HEK293T (cell line): ENCODE measurements around the gene BGN.

Source experiments
- CTCF ChIA-PET: fragments of 350-600 bp; formaldehyde crosslinking; extraction: SDS; loops from one replicate; lab custom pipeline; 2021; ENCODE audit warnings: antibody characterized with exemption, inconsistent platforms; lab: Yijun Ruan, JAX
- POLR2A ChIA-PET: fragments of 350-600 bp; formaldehyde crosslinking; extraction: SDS; loops from one replicate; lab custom pipeline; 2020; ENCODE audit warnings: antibody characterized with exemption, inconsistent platforms; lab: Yijun Ruan, JAX
- DNase-seq: peaks from one replicate; pipeline ENCODE4 v3.0.0; 2012; ENCODE audit warnings: mixed read lengths; ENCODE audit errors: extremely low spot score
- ARNT ChIP-seq: fragments of 450-650 bp; IDR thresholded peaks from 2 replicates; pipeline ENCODE4 v1.6.1; 2017; ENCODE audit warnings: mild to moderate bottlenecking
- BHLHE40 ChIP-seq: fragments of 450-650 bp; IDR thresholded peaks from 2 replicates; pipeline ENCODE4 v1.6.1; 2016; ENCODE audit warnings: mild to moderate bottlenecking, moderate library complexity, borderline replicate concordance
- CTBP1 ChIP-seq: fragments of 450-650 bp; IDR thresholded peaks from 2 replicates; pipeline ENCODE4 v1.6.1; 2016; ENCODE audit warnings: borderline replicate concordance
- ELF4 ChIP-seq: fragments of 450-650 bp; IDR thresholded peaks from 2 replicates; pipeline ENCODE4 v1.6.1; 2017; ENCODE audit warnings: antibody characterized with exemption
- FOXA1 ChIP-seq: fragments of 450-650 bp; IDR thresholded peaks from 2 replicates; pipeline ENCODE4 v1.6.1; 2016; ENCODE audit warnings: mild to moderate bottlenecking
- FOXK2 ChIP-seq: fragments of 450-650 bp; IDR thresholded peaks from 2 replicates; pipeline ENCODE4 v1.6.1; 2016; ENCODE audit warnings: mild to moderate bottlenecking
- FOXM1 ChIP-seq: fragments of 450-650 bp; IDR thresholded peaks from 2 replicates; pipeline ENCODE4 v1.6.1; 2017; ENCODE audit warnings: mild to moderate bottlenecking, borderline replicate concordance
- HDGF ChIP-seq: fragments of 450-650 bp; IDR thresholded peaks from 2 replicates; pipeline ENCODE4 v1.6.1; 2017; ENCODE audit warnings: antibody characterized with exemption, borderline replicate concordance
- L3MBTL2 ChIP-seq: fragments of 450-650 bp; conservative IDR thresholded peaks from 2 replicates; pipeline ENCODE4 v1.6.1; 2016; ENCODE audit warnings: mild to moderate bottlenecking
- LEF1 ChIP-seq: fragments of 450-650 bp; IDR thresholded peaks from 2 replicates; pipeline ENCODE4 v1.6.1; 2017; ENCODE audit warnings: mild to moderate bottlenecking, borderline replicate concordance
- NFRKB ChIP-seq: fragments of 450-650 bp; IDR thresholded peaks from 2 replicates; pipeline ENCODE4 v1.6.1; 2016; ENCODE audit warnings: mild to moderate bottlenecking, moderate library complexity
- PKNOX1 ChIP-seq: fragments of 450-650 bp; IDR thresholded peaks from 2 replicates; pipeline ENCODE4 v1.6.1; 2016
- SP1 ChIP-seq: fragments of 450-650 bp; IDR thresholded peaks from 2 replicates; pipeline ENCODE4 v1.6.1; 2017
- SUZ12 ChIP-seq: fragments of 450-650 bp; IDR thresholded peaks from 2 replicates; pipeline ENCODE4 v1.6.1; 2016; ENCODE audit warnings: mild to moderate bottlenecking
- TARDBP ChIP-seq: fragments of 450-650 bp; IDR thresholded peaks from 2 replicates; pipeline ENCODE4 v1.6.1; 2016
- ZNF384 ChIP-seq: fragments of 450-650 bp; IDR thresholded peaks from 2 replicates; pipeline ENCODE4 v1.6.1; 2016

Gene BGN

DNA sequence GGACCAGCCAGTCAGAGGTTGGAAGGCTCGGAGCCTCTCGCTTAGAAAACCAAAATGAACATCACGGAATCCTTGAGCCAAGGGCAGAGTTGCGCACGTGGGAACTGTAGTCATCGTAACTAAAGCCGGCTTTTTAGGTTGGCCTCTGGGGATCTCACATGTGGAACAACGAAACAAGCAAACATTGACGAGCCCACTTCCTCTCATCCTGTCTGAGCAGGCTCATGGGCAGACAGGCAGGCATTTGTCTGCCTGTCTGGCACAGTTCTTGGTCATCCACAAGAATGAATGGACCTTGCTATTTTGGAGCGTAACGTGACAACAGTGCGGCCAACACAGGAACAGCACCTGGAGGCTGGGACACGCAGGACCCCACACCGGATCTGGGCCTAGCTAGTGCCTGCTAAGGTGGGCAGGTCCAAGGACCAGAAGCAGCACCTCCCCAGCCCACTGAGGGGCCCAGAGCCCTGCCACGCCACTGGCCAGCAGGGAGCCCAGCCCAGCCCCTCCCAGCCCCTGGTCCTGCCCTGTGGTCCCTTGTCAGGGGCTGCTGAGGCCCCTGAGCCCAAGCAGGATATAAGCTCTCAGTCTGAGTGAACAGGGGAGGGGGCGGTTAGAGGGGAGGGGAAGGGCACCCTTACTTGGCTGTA, 39.8 kb upstream of the BGN start:
- POLR2A ChIA-PET: no interaction called here
- CTCF ChIA-PET: no interaction called here
- TF ChIP-seq FOXM1 (no peak), SUZ12 (no peak), BHLHE40 (no peak), PKNOX1 (no peak), FOXK2 (no peak), ARNT (no peak), NFRKB (no peak), HDGF (no peak), TARDBP (no peak), ZNF384 (no peak), SP1 (no peak), CTBP1 (no peak), LEF1 (no peak), L3MBTL2 (no peak), ELF4 (no peak)
- no peak for DNase-seq

DNA sequence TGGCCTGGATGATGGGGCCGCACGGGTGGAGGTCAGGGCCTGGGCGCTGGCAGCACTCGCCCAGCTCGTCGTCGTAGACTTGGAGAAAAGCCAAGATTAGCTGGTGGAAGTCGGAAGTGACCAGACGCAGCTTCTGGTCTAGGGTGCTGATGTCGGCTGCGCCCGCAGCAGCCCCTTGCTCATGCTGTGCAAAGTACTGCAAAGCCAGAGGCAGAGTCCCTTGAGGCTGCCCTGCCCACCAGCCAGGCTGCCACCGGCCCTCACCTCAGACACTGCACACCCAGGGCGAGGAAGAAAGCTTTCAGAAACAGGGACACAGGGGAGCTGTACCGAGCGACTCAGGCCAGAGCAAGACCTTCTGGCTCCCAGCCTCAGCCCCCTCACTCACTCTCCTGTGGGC, 39.2 kb upstream of the BGN start:
- TF ChIP-seq L3MBTL2: no peak
- CTCF ChIA-PET: no interaction called here
- no peak for DNase-seq
- POLR2A ChIA-PET: no interaction called here

- TF ChIP-seq ARNT: no peak
- no peak for TF ChIP-seq LEF1
- TF ChIP-seq FOXM1: no peak
- no peak for TF ChIP-seq PKNOX1
- TF ChIP-seq ZNF384: no peak
- ChIA-PET POLR2A (no interaction called here), CTCF (no interaction called here)
- DNase-seq: no peak
These were observed 38.6 kb upstream of the BGN start for GRCh38 chrX:153456161-153456560.

- TF ChIP-seq FOXA1: no peak
- TF ChIP-seq ARNT: no peak
- POLR2A ChIA-PET: no interaction called here
- no peak for DNase-seq
- CTCF ChIA-PET: no interaction called here
These were observed 38.1 kb upstream of the BGN start for GRCh38 chrX:153456704-153457103.

DNA sequence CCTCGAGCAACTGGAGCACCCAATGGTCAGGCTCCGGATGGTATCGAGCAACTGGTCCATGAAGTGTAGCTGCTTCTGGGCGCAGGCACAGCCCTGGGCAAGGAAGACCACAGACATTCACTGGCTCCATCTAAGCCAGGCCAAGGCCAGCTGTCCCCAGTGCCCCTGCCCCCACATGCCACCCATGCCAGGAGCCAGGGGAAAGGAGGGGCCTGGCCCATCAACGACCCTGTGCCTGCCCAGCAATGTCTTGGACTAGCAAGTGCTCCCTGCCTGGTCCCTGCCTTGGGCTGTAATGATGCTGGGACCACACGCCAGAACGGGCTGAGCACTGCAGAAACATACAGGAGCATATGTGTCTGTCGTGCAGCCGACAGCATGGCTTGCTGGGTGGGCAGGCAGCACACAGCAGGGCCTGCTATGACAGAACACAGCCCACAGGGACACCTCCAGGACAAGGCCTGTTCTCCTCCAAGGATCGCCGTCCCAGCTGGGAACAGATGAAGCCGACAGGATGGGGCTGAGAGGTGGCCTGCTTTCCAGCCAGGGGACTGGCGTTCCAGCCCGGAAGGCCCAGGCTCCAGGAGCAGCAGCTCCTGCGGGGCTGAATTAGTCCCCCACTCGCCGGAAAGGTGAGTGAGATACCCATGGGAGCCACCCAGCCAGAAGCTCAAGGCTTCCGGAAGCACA, 37.5 kb upstream of the BGN start:
- POLR2A ChIA-PET: no interaction called here
- no peak for DNase-seq
- CTCF ChIA-PET: no interaction called here
- TF ChIP-seq BHLHE40 (no peak), ELF4 (no peak), NFRKB (no peak), ZNF384 (no peak), FOXA1 (no peak), FOXM1 (no peak), LEF1 (no peak), TARDBP (no peak), HDGF (no peak)

- ChIA-PET POLR2A (no interaction called here), CTCF (no interaction called here)
- no peak for DNase-seq
- TF ChIP-seq BHLHE40: no peak
- TF ChIP-seq CTBP1: no peak
- TF ChIP-seq ARNT: no peak
- no peak for TF ChIP-seq ELF4
- no peak for TF ChIP-seq ZNF384
These were observed 36.8 kb upstream of the BGN start for GRCh38 chrX:153457827-153458466.

- POLR2A ChIA-PET: no interaction called here
- CTCF ChIA-PET: no interaction called here
- no peak for TF ChIP-seq ARNT
- no peak for TF ChIP-seq SP1
- no peak for TF ChIP-seq ZNF384
- no peak for TF ChIP-seq TARDBP
- no peak for DNase-seq
These were observed 36.3 kb upstream of the BGN start for GRCh38 chrX:153458476-153458875.
